Stimulated activated CD8-positive, alpha-beta memory T cell treated with anti-CD3 and anti-CD28 coated beads, Interleukin-7, amount 100 ng/mL, for 4 hours (primary cell): ENCODE data around the gene ZSCAN29.
A peak's percentile ranks its signal among the peaks of the same experiment; 100 is the strongest.
"Not testable (repeated sequence)": the region's sequence is repeated elsewhere in the genome, so short reads cannot be mapped to it uniquely, and the experiment has no call there.

ENCODE experiments used
- DNase-seq, 2 donors: peaks; one replicate each; pipeline ENCODE4 v3.0.0-alpha.2; 2020; ENCODE audit warnings: low read depth in 2 of 2

ZSCAN29 gene

GRCh38 chr15:43370975-43371974 lies at the start of gene ZSCAN29, which contains the start of gene TUBGCP4:
ZSCAN29 (minus strand) TSS chr15:43371043; CDS start chr15:43369913, 1,130 bp downstream.
TUBGCP4 (plus strand) TSS chr15:43371101; CDS start chr15:43371355, 254 bp downstream.
- DNase-seq, result peak; percentile 52 to 73

- DNase-seq, result no peak
Measured at GRCh38 chr15:43420435-43420834, 49.6 kb upstream of the ZSCAN29 start.

- DNase-seq, result no peak
Measured at GRCh38 chr15:43414196-43414595, 43.4 kb upstream of the ZSCAN29 start.

GRCh38 chr15:43412096-43412495 lies 41.3 kb upstream of the ZSCAN29 start:
- DNase-seq, result no peak

GRCh38 chr15:43410572-43411214 lies 39.9 kb upstream of the ZSCAN29 start:
- DNase-seq, result no peak

GRCh38 chr15:43408789-43409188 lies 37.9 kb upstream of the ZSCAN29 start:
- no peak for DNase-seq

GRCh38 chr15:43406808-43407207 lies 36.0 kb upstream of the ZSCAN29 start:
- DNase-seq, result no peak

GRCh38 chr15:43406189-43406588 lies 35.3 kb upstream of the ZSCAN29 start:
- DNase-seq, result no peak

- no peak for DNase-seq
Measured at GRCh38 chr15:43404130-43404529, 33.3 kb upstream of the ZSCAN29 start.

GRCh38 chr15:43403616-43404015 lies 32.8 kb upstream of the ZSCAN29 start:
- no peak for DNase-seq

- DNase-seq, result no peak
Measured at GRCh38 chr15:43402255-43402654, 31.4 kb upstream of the ZSCAN29 start.

- DNase-seq, result not testable (repeated sequence)
Measured at GRCh38 chr15:43393592-43393991, 22.7 kb upstream of the ZSCAN29 start.

- no peak for DNase-seq
Measured at GRCh38 chr15:43390723-43391122, 19.9 kb upstream of the ZSCAN29 start.

GRCh38 chr15:43383070-43383469 lies 12.2 kb upstream of the ZSCAN29 start:
- DNase-seq, result no peak

- no peak for DNase-seq
Measured at GRCh38 chr15:43382310-43382709, 11.5 kb upstream of the ZSCAN29 start.

- no peak for DNase-seq
Measured at GRCh38 chr15:43378601-43379000, 7.8 kb upstream of the ZSCAN29 start.

- DNase-seq, result peak in 1 of 2 donors; percentile 20
Measured at GRCh38 chr15:43376017-43376705, 5.3 kb upstream of the ZSCAN29 start.

- no peak for DNase-seq
Measured at GRCh38 chr15:43370310-43370974, 401 bp downstream of the ZSCAN29 start.

- DNase-seq, result no peak
Measured at GRCh38 chr15:43361313-43361903, 9.4 kb downstream of the ZSCAN29 start.

- DNase-seq, result no peak
Measured at GRCh38 chr15:43360821-43361220, 10.0 kb downstream of the ZSCAN29 start.
